UCSD-AML1 (cell line): ENCODE measurements around the gene C1QC.

Experiments used
- DNase-seq: peaks from one replicate; lab custom pipeline; 2025; ENCODE audit not compliant: unreplicated experiment; lab: John Stamatoyannopoulos, UW

C1QC gene

DNA sequence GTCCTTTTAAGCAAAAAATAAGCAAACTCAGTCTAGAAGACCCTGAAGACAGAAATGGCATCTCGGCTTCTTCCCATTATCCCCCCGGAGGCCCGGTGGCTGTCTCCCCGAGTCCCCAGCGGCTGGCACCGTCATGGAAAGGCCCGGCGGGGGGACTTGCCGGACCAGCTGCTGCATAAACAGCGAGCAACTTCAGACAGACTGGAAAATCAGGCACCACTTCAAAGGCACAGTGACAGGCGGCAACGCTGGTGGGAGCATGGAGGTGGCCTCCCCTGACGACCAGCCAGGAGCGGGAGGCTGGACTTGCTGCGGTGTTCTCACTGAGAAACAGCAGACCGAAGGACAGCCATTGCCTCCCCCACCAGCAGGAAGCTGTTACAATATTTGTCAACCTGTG is 25.4 kb upstream of the C1QC start:
- no peak for DNase-seq

DNA sequence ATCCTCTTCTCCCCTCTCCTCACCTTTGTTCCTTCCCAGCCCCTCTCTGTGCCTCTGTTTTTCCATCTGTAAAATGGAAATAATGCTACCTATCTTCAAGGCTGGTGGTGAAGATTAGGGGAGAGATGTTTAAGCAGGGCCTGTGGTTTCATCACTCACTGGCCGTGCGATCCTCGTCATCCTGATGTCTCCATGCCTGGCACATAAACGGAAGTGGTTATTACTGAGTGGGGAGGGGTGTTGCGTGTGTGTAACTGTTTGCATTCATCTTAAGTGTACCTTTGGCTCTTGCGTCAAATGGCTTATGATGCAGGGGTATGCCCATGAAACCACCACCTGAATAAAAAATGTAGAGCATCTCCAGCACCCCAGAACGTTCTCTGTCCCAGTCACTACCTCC is 24.2 kb upstream of the C1QC start:
- DNase-seq = no peak

DNA sequence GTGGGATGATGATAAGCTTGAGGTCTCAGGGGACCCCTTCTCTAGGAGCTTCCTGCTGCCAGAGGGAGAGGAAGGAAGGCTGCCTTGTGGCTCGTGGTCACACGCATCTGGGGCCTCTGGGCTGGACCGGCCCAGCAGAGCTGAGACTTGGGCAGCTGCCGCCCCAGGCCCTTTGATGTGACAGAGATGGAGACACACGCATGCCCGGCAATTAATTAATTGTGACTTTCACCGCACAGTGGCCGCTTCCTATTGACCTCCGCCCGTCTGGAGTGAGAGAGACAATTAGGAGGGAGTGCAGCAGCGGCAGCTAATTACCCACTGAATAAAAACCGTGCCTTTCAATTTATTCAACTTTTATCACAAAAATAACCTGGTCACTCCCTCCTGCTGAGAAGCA is 23.6 kb upstream of the C1QC start:
- DNase-seq = no peak

DNA sequence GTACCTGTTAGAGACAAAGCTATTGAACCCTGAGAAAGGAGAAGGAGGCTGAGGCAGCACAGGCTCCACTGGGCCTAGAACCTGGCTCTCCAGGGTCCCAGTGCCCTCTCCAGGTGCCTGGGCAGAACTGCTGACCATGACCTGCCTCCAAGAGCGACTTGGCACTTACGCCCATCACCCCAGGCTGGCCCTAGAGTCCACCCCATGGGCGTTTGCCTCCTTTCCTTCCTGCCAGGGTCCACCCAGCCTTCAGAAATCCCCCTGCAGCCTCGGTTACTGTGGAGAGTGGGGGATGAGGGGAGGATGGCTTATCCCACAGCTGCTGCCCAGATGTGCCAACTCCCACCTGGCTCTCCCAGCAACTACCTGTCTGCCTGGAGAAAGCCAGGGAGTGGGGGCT is 21.7 kb upstream of the C1QC start:
- DNase-seq = no peak

- DNase-seq = no peak
Measured at GRCh38 chr1:22625262-22625925, 18.0 kb upstream of the C1QC start.

DNA sequence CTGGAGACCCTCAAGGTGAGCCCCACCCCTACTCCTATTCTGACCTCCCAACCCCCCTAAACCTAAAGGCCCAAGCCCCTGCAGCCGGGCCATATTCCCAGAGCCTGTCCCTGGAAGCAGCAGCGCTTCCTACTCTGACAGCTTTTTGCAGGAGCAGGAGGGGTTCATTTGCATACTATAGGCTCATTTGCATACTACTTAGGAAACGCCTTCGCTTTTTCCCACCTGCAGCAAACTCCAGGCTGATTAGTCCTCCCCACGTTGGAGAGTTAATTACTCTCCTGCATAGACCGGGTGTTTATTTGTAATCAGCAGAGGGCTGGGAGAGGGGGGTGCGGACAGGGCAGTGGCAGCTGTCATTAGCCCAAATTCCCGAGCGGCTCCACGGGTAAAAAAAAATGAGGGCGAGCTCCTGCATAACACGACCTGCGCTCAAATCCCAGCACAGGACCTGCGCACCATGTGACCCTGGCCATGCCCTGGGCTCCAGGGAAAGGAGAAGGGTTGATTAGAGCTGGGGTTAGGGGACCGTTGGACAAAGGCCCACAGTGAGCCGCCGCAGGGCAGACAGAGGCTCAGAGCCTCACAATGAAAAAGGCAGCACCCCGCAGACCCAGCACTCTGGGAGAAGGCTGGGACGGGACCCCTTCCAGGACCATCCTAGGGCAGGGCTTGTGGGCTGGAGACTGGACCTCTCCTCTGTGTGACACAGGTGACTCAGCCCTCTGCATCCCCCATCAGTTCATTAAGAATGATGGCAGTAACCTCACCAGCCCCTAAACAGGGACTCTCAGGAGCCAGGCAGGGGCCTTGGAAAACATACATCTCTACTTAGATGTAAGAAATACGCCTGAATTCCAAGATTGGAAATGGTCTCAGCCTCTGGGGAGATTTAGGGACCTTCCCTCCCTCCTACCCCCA is 16.9 kb upstream of the C1QC start:
- no peak for DNase-seq

GRCh38 chr1:22627331-22627730 is 16.1 kb upstream of the C1QC start:
- DNase-seq = no peak

- DNase-seq = no peak
Measured at GRCh38 chr1:22628698-22629444, 14.6 kb upstream of the C1QC start.

GRCh38 chr1:22629886-22630285 is 13.5 kb upstream of the C1QC start:
- DNase-seq = no peak

GRCh38 chr1:22633697-22634463 is 9.6 kb upstream of the C1QC start:
- no peak for DNase-seq

DNA sequence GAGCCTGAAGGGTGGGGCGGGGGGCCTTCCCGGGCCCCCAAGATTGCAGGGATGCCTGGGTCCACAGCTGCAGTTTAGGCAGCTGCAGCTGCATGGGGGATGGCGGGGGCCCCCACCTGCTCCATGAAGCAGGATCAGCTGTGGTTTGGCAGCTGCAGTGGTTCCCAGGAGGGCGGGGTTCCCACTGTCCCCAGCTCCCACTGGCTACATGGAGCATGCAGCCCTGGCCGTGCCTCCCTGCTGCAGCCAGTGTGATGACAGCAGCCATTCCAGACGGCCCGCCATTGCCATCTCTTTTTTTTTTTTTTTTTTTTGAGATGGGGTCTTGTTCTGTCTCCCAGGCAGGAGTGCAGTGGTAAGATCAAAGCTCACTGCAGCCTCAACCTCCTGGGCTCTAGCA is 8.0 kb upstream of the C1QC start:
- no peak for DNase-seq

DNA sequence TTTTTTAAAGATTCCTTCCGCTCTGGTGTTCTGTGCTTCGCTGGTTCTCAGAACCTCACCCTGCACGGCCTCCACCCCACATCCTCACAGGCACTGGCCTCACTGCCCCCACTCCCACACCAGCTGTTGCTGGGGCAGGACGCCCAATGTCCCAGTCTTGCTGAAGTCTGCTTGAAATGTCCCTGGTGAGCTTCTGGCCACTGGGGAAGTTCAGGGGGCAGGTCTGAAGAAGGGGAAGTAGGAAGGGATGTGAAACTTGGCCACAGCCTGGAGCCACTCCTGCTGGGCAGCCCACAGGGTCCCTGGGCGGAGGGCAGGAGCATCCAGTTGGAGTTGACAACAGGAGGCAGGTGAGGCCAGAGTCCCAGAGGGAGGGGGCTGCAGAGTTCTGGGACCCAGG is 7.1 kb upstream of the C1QC start, which contains the start of gene C1QA:
C1QA (plus strand) TSS at position 276 of the 400 bp plus-strand sequence. CDS start 989 bp downstream, outside the sequence.
- no peak for DNase-seq

DNA sequence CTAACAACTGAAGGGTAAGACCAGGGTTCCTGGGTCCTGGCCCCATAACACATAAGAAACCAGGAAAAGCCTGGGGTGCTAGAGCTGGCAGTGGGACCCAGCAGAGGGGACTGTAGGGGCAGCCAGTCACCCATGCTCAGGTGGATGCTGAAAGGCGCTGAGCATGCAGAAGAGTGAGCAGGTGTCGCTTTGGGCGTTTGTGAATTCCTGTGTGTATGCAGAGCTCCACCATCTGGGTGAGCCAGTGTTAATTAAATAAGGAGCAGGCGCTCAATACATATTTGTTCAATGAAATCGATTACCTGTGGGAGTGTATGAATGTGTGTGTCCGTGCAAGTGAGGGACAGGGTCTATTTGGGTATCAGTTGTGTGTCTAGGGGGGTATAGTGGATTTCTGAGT is 6.5 kb upstream of the C1QC start:
- DNase-seq = no peak

DNA sequence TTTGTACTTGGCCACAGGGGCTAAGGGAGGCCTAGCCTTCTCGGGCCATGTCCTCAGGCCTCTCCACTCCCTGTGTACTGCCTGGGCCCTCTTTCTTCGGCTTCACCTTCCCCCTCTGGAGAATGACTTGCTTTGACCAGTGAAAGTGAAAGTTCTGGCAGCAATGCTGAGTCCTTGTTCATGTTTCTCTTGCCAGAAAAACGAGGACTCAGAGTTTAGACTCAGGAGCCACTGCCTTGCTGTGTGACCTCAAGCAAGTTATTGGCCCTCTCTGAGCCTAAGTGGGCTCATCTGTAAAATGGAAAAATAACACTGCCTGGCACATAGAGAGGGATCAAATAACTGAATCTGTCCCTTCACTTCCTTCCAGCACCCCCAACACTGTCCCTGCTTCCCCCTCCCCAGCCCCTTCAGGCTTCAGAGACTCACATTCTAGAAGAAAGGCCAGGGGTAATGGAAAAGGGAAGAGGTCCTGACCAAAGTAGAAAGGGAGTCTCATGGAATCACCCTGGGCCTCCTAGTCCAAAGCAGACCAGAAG is 5.5 kb upstream of the C1QC start:
- DNase-seq = no peak

DNA sequence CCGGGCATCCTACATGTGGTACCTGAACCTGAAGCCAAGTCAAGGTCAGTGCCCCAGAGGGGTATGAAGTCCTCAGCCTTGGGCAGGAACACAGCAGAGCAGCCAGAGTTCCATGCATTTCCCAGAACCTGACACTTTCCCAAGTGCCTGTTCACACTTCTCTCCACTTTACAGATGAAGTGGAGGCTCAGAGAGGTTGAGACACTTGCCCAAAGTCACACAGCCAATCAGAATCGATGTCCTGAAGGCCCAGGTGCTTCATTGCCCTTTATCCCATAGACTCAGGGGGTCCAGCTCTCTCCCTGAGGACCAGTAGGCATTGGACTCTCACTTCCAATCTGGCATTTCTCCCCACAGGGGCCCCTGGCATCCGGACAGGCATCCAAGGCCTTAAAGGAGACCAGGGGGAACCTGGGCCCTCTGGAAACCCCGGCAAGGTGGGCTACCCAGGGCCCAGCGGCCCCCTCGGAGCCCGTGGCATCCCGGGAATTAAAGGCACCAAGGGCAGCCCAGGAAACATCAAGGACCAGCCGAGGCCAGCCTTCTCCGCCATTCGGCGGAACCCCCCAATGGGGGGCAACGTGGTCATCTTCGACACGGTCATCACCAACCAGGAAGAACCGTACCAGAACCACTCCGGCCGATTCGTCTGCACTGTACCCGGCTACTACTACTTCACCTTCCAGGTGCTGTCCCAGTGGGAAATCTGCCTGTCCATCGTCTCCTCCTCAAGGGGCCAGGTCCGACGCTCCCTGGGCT is 4.8 kb upstream of the C1QC start:
- no peak for DNase-seq

GRCh38 chr1:22639286-22639685 is 4.1 kb upstream of the C1QC start:
- no peak for DNase-seq

DNA sequence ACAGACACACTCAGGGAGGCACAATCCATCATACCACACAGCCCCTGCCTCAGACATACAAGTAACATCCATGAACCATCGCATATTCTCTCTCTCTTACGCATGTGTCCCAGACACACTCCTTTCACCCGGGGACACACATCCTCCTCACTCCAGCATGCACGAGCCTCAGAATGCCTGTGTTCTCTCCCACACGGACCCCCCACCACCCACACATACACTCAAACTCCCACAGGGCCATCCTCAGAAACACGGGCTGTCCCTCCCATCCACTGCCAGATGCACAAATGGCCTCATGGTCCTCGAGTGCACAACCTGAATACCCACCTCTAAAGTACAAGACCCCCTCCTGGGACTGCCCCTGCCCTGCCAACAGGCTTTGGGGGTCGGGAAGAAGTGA is 2.2 kb upstream of the C1QC start:
- DNase-seq = no peak

GRCh38 chr1:22641906-22642636 is 1.4 kb upstream of the C1QC start:
- DNase-seq = peak; percentile 66

DNA sequence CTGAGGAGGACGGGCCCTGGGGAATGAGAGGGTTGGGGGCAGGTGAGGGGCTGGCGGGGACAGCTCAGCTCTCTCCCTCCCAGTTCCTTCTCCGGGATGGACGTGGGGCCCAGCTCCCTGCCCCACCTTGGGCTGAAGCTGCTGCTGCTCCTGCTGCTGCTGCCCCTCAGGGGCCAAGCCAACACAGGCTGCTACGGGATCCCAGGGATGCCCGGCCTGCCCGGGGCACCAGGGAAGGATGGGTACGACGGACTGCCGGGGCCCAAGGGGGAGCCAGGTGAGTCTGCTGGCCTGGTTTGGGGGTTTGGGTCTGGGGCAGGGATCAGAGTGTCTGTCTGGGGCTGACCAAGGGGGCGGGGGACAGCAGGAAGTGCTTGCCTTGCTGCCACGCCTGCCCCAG is 495 bp downstream of the C1QC start:
- DNase-seq = no peak
